HUES64 (cell line): ENCODE data around the gene MAT2A.
"Not testable (repeated sequence)": the region's sequence is repeated elsewhere in the genome, so short reads cannot be mapped to it uniquely, and the experiment has no call there.

Experiments
- H3K27ac ChIP-seq: 2 replicates; pipeline ENCODE4 v1.7.0; 2013; ENCODE audit warnings: low read depth, low read length, inconsistent platforms
- H3K27me3 ChIP-seq: 2 replicates; pipeline ENCODE4 v1.6.1; 2013; ENCODE audit warnings: mild to moderate bottlenecking, low read length; ENCODE audit not compliant: insufficient read depth
- H3K36me3 ChIP-seq: 2 replicates; pipeline ENCODE4 v1.6.1; 2013; ENCODE audit warnings: mild to moderate bottlenecking, low read length; ENCODE audit not compliant: insufficient read depth
- H3K4me1 ChIP-seq: 2 replicates; pipeline ENCODE4 v1.6.1; 2013; ENCODE audit warnings: mild to moderate bottlenecking, low read length, moderate library complexity; ENCODE audit not compliant: insufficient read depth
- H3K4me3 ChIP-seq: 2 replicates; pipeline ENCODE4 v1.5.1; 2013; ENCODE audit warnings: mild to moderate bottlenecking, low read length, moderate library complexity
- H3K9ac ChIP-seq: 2 replicates; pipeline ENCODE4 v1.6.1; 2013; ENCODE audit warnings: mild to moderate bottlenecking, low read depth, low read length
- H3K9me3 ChIP-seq: 2 replicates; pipeline ENCODE4 v1.6.1; 2013; ENCODE audit warnings: low read depth, low read length; ENCODE audit not compliant: insufficient read depth
- WGBS: fragments of 150-250, 120-280 bp; methylation state at CpG from one replicate; pipeline ENCODE4 v1.1.7; 2013; ENCODE audit warnings: missing lambda C conversion rate; 5-methylcytosine and 5-hydroxymethylcytosine counted together

MAT2A gene

GRCh38 chr2:85541262-85541661 lies 2.3 kb downstream of the MAT2A start:
- no peak overlapping the region for H3K27ac ChIP-seq
- peaks cover 66% of the 10 kb centered on the region for H3K36me3 ChIP-seq
- WGBS: 81% methylated on average over 4 of the region's 4 CpGs
- H3K9me3 ChIP-seq: peaks cover 5% of the 10 kb centered on the region; the same call in 1 of the 2 replicates
- H3K27me3 ChIP-seq: no peaks in the 10 kb centered on the region
- peaks cover 32% of the 10 kb centered on the region; the same call in 1 of the 2 replicates for H3K4me1 ChIP-seq
- H3K9ac ChIP-seq: peak overlapping the region; percentile 100; the same call in 1 of the 2 replicates
- peak overlapping the region; percentile 99 for H3K4me3 ChIP-seq

GRCh38 chr2:85541753-85542457 lies 2.9 kb downstream of the MAT2A start:
- H3K36me3 ChIP-seq: peaks cover 66% of the 10 kb centered on the region
- peaks cover 5% of the 10 kb centered on the region; the same call in 1 of the 2 replicates for H3K9me3 ChIP-seq
- no peaks in the 10 kb centered on the region for H3K27me3 ChIP-seq
- WGBS: 91% methylated on average over 5 of the region's 5 CpGs
- H3K9ac ChIP-seq: peak overlapping the region; percentile 100; the same call in 1 of the 2 replicates
- peak overlapping the region; percentile 99 for H3K4me3 ChIP-seq
- H3K27ac ChIP-seq: no peak overlapping the region
- peaks cover 25% of the 10 kb centered on the region; the same call in 1 of the 2 replicates for H3K4me1 ChIP-seq

- H3K4me3 ChIP-seq: peak overlapping the region; percentile 99; the same call in 1 of the 2 replicates
- peaks cover 18% of the 10 kb centered on the region; the same call in 1 of the 2 replicates for H3K4me1 ChIP-seq
- H3K27me3 ChIP-seq: no peaks in the 10 kb centered on the region
- H3K9me3 ChIP-seq: peaks cover 5% of the 10 kb centered on the region; the same call in 1 of the 2 replicates
- H3K9ac ChIP-seq: no peak overlapping the region
- H3K36me3 ChIP-seq: peaks cover 73% of the 10 kb centered on the region
- WGBS: 97% methylated on average over 2 of the region's 4 CpGs
- no peak overlapping the region for H3K27ac ChIP-seq
Observed at GRCh38 chr2:85542777-85543176, 3.8 kb downstream of the MAT2A start.

- not testable (repeated sequence) for H3K9me3 ChIP-seq, H3K27ac ChIP-seq, H3K27me3 ChIP-seq, H3K9ac ChIP-seq, H3K4me3 ChIP-seq
- peaks cover 18% of the 10 kb centered on the region; the same call in 1 of the 2 replicates for H3K4me1 ChIP-seq
- peaks cover 86% of the 10 kb centered on the region for H3K36me3 ChIP-seq
- WGBS: 96% methylated on average over 3 of the region's 3 CpGs
Observed at GRCh38 chr2:85544254-85544691, 5.3 kb downstream of the MAT2A start.

GRCh38 chr2:85544915-85545779 lies 6.2 kb downstream of the MAT2A start:
- not testable (repeated sequence) for H3K9ac ChIP-seq, H3K4me3 ChIP-seq, H3K27ac ChIP-seq, H3K9me3 ChIP-seq, H3K27me3 ChIP-seq
- 90% methylated on average over 4 of the region's 5 CpGs for WGBS
- Histone ChIP-seq H3K36me3 (peaks cover 89% of the 10 kb centered on the region), H3K4me1 (peaks cover 18% of the 10 kb centered on the region; the same call in 1 of the 2 replicates)

GRCh38 chr2:85545780-85546240 lies 6.8 kb downstream of the MAT2A start:
- H3K27ac ChIP-seq: no peak overlapping the region; the same call in 1 of the 2 replicates
- H3K9ac ChIP-seq: no peak overlapping the region
- WGBS: 87% methylated on average over 5 of the region's 5 CpGs
- H3K4me3 ChIP-seq: no peak overlapping the region
- no peaks in the 10 kb centered on the region for H3K9me3 ChIP-seq
- H3K27me3 ChIP-seq: no peaks in the 10 kb centered on the region
- peaks cover 89% of the 10 kb centered on the region for H3K36me3 ChIP-seq
- peaks cover 16% of the 10 kb centered on the region; the same call in 1 of the 2 replicates for H3K4me1 ChIP-seq

- no peak overlapping the region for H3K4me3 ChIP-seq
- peaks cover 88% of the 10 kb centered on the region for H3K36me3 ChIP-seq
- no peaks in the 10 kb centered on the region for H3K27me3 ChIP-seq
- peaks cover 3% of the 10 kb centered on the region; the same call in 1 of the 2 replicates for H3K4me1 ChIP-seq
- no peak overlapping the region for H3K9ac ChIP-seq
- H3K9me3 ChIP-seq: no peaks in the 10 kb centered on the region
- H3K27ac ChIP-seq: no peak overlapping the region
- 100% methylated on average over 1 of the region's 1 CpG for WGBS
Observed at GRCh38 chr2:85547089-85547858, 8.3 kb downstream of the MAT2A start.

- Histone ChIP-seq H3K27me3 (no peaks in the 10 kb centered on the region), H3K36me3 (peaks cover 88% of the 10 kb centered on the region), H3K9ac (no peak overlapping the region), H3K4me3 (no peak overlapping the region), H3K4me1 (no peaks in the 10 kb centered on the region; the same call in 1 of the 2 replicates), H3K9me3 (no peaks in the 10 kb centered on the region), H3K27ac (no peak overlapping the region)
- WGBS: 93% methylated on average over 6 of the region's 6 CpGs
Observed at GRCh38 chr2:85547859-85548607, 9.1 kb downstream of the MAT2A start.

- 92% methylated on average over 2 of the region's 2 CpGs for WGBS
- Histone ChIP-seq H3K4me3 (no peak overlapping the region), H3K36me3 (peaks cover 86% of the 10 kb centered on the region), H3K27ac (no peak overlapping the region), H3K9me3 (no peaks in the 10 kb centered on the region), H3K9ac (no peak overlapping the region), H3K4me1 (no peaks in the 10 kb centered on the region; the same call in 1 of the 2 replicates), H3K27me3 (no peaks in the 10 kb centered on the region)
Observed at GRCh38 chr2:85548608-85548900, 9.6 kb downstream of the MAT2A start.

- H3K4me1 ChIP-seq: no peaks in the 10 kb centered on the region; the same call in 1 of the 2 replicates
- no peaks in the 10 kb centered on the region for H3K9me3 ChIP-seq
- no peak overlapping the region for H3K4me3 ChIP-seq
- peaks cover 85% of the 10 kb centered on the region for H3K36me3 ChIP-seq
- no peaks in the 10 kb centered on the region for H3K27me3 ChIP-seq
- no peak overlapping the region for H3K27ac ChIP-seq
- 95% methylated on average over 10 of the region's 10 CpGs for WGBS
- H3K9ac ChIP-seq: no peak overlapping the region
Observed at GRCh38 chr2:85549095-85549494, 10.1 kb downstream of the MAT2A start.
